Measurements from ENCODE around the gene NR3C2. TPM values are rescaled to one million over a fixed set of nuclear protein-coding genes. Genes with fewer than 3 reads are reported as not detected.

The NR3C2 gene
- polyA plus RNA-seq, 3 donors, result 0.09 to 0.27 (median 0.20) TPM

- Histone ChIP-seq H3K27me3 (ENCODE audit: control insufficient read depth in 2 of 2, insufficient read depth in 2 of 2, low read length in 2 of 2) (no peaks in the 10 kb centered on the region), H3K9ac (ENCODE audit: insufficient read depth, low read length, poor library complexity, severe bottlenecking) (no peak overlapping the region), H2AFZ (ENCODE audit: insufficient read depth, low read depth, low read length, poor library complexity, severe bottlenecking) (no peak overlapping the region), H3K4me3 (replicated peaks in 1 of 3; ENCODE audit: low read depth in 2 of 3, low read length in 3 of 3) (no peak overlapping the region), H4K20me1 (ENCODE audit: insufficient read depth, low read length) (no peaks in the 10 kb centered on the region), H3K79me2 (ENCODE audit: insufficient read depth, low read length) (no peaks in the 10 kb centered on the region), H3K9me3 (replicated peaks in 1 of 2; ENCODE audit: control insufficient read depth in 1 of 2, insufficient read depth in 1 of 2, low read length in 2 of 2) (peaks cover 0 to 7% of the 10 kb centered on the region in 2 donors), H3K4me2 (replicated peaks; ENCODE audit: extremely low read depth, low read length, poor library complexity, severe bottlenecking) (no peak overlapping the region), H3K36me3 (replicated peaks in 1 of 2; ENCODE audit: control insufficient read depth in 1 of 2, insufficient read depth in 2 of 2, low read length in 2 of 2) (no peaks in the 10 kb centered on the region), H3K4me1 (ENCODE audit: control insufficient read depth in 1 of 2, insufficient read depth in 2 of 2, low read length in 2 of 2) (no peaks in the 10 kb centered on the region), H3K27ac (ENCODE audit: low read depth in 1 of 2, low read length in 2 of 2) (no peak overlapping the region)
- no peak for DNase-seq
- H3K4me1 Mint-ChIP-seq, result no peaks in the 10 kb centered on the region
- no peak overlapping the region for H3K27ac Mint-ChIP-seq
- H3K27me3 Mint-ChIP-seq (ENCODE audit: low read depth in 3 of 3), result peaks cover 0 to 2% (median 0%) of the 10 kb centered on the region in 3 donors
- H3K4me3 Mint-ChIP-seq, result no peak overlapping the region
- intact Hi-C loops (cut with micrococcal nuclease), result no loop called here
- H3K9me3 Mint-ChIP-seq, result peaks cover 0 to 8% (median 5%) of the 10 kb centered on the region in 7 donors
- H3K36me3 Mint-ChIP-seq, result no peaks in the 10 kb centered on the region
- WGBS (ENCODE audit: insufficient coverage), result no CpG with 5 or more reads among the region's 1 CpG
- TF ChIP-seq CTCF (IDR thresholded peaks at IDR 0.05), result no peak
Measured at GRCh38 chr4:148333265-148333664, 108.9 kb downstream of the NR3C2 start.

GRCh38 chr4:148332486-148332885, 109.7 kb downstream of the NR3C2 start:
- Histone ChIP-seq H3K4me2 (replicated peaks; ENCODE audit: extremely low read depth, low read length, poor library complexity, severe bottlenecking) (no peak overlapping the region), H3K36me3 (replicated peaks in 1 of 2; ENCODE audit: control insufficient read depth in 1 of 2, insufficient read depth in 2 of 2, low read length in 2 of 2) (no peaks in the 10 kb centered on the region), H4K20me1 (ENCODE audit: insufficient read depth, low read length) (no peaks in the 10 kb centered on the region), H3K79me2 (ENCODE audit: insufficient read depth, low read length) (no peaks in the 10 kb centered on the region), H3K4me3 (replicated peaks in 1 of 3; ENCODE audit: low read depth in 2 of 3, low read length in 3 of 3) (no peak overlapping the region), H3K4me1 (ENCODE audit: control insufficient read depth in 1 of 2, insufficient read depth in 2 of 2, low read length in 2 of 2) (no peaks in the 10 kb centered on the region), H3K27me3 (ENCODE audit: control insufficient read depth in 2 of 2, insufficient read depth in 2 of 2, low read length in 2 of 2) (no peaks in the 10 kb centered on the region), H2AFZ (ENCODE audit: insufficient read depth, low read depth, low read length, poor library complexity, severe bottlenecking) (no peak overlapping the region), H3K9me3 (replicated peaks in 1 of 2; ENCODE audit: control insufficient read depth in 1 of 2, insufficient read depth in 1 of 2, low read length in 2 of 2) (peaks cover 0 to 7% of the 10 kb centered on the region in 2 donors), H3K27ac (ENCODE audit: low read depth in 1 of 2, low read length in 2 of 2) (no peak overlapping the region), H3K9ac (ENCODE audit: insufficient read depth, low read length, poor library complexity, severe bottlenecking) (no peak overlapping the region)
- H3K9me3 Mint-ChIP-seq, result peaks cover 0 to 8% (median 5%) of the 10 kb centered on the region in 7 donors
- peaks cover 0 to 2% (median 0%) of the 10 kb centered on the region in 3 donors for H3K27me3 Mint-ChIP-seq (ENCODE audit: low read depth in 3 of 3)
- intact Hi-C loops (cut with micrococcal nuclease), result no loop called here
- no peaks in the 10 kb centered on the region for H3K36me3 Mint-ChIP-seq
- no CpG with 5 or more reads among the region's 2 CpGs for WGBS (ENCODE audit: insufficient coverage)
- no peak overlapping the region for H3K27ac Mint-ChIP-seq
- no peak for TF ChIP-seq CTCF (IDR thresholded peaks at IDR 0.05)
- H3K4me1 Mint-ChIP-seq, result no peaks in the 10 kb centered on the region
- H3K4me3 Mint-ChIP-seq, result no peak overlapping the region
- DNase-seq, result no peak
